WTC11 (cell line): ENCODE measurements around the gene RAB24. TPM values are rescaled to one million over a fixed set of nuclear protein-coding genes. Genes with fewer than 3 reads are reported as not detected.

Source experiments
- E2F1 ChIP-seq: sonication (generic); formaldehyde crosslinking; IDR thresholded peaks from 2 replicates; pipeline ENCODE4 v1.8.0; 2022; ENCODE audit warnings: mild to moderate bottlenecking, missing genetic modification reagents
- ELF4 ChIP-seq: sonication (generic); formaldehyde crosslinking; IDR thresholded peaks from 2 replicates; pipeline ENCODE4 v1.8.1; 2022; ENCODE audit warnings: low read depth, mild to moderate bottlenecking, moderate library complexity, missing genetic modification reagents
- EMX1 ChIP-seq: fragments of 250-450 bp; sonication (Bioruptor Pico); IDR thresholded peaks from 2 replicates; pipeline ENCODE4 v1.8.0; 2021; ENCODE audit warnings: mild to moderate bottlenecking
- ETV6 ChIP-seq: sonication (generic); formaldehyde crosslinking; IDR thresholded peaks from 2 replicates; pipeline ENCODE4 v1.8.1; 2022; ENCODE audit warnings: mild to moderate bottlenecking, missing genetic modification reagents
- FOXK1 ChIP-seq: sonication (generic); formaldehyde crosslinking; IDR thresholded peaks from 2 replicates; pipeline ENCODE4 v1.8.0; 2022; ENCODE audit warnings: mild to moderate bottlenecking, moderate library complexity, missing genetic modification reagents
- MAX ChIP-seq: sonication (generic); formaldehyde crosslinking; IDR thresholded peaks from 2 replicates; pipeline ENCODE4 v1.8.0; 2022; ENCODE audit warnings: mild to moderate bottlenecking, missing genetic modification reagents
- PRDM15 ChIP-seq: sonication (generic); formaldehyde crosslinking; IDR thresholded peaks from 2 replicates; pipeline ENCODE4 v1.8.0; 2022; ENCODE audit warnings: missing genetic modification reagents
- PRRX2 ChIP-seq: fragments of 250-450 bp; sonication (Bioruptor Pico); IDR thresholded peaks from 2 replicates; pipeline ENCODE4 v1.8.0; 2021; ENCODE audit warnings: mild to moderate bottlenecking
- SOX15 ChIP-seq: fragments of 250-450 bp; sonication (Bioruptor Pico); IDR thresholded peaks from 2 replicates; pipeline ENCODE4 v1.9.0; 2021; ENCODE audit warnings: mild to moderate bottlenecking
- TEAD4 ChIP-seq: sonication (generic); formaldehyde crosslinking; IDR thresholded peaks from 2 replicates; pipeline ENCODE4 v1.8.0; 2022; ENCODE audit warnings: mild to moderate bottlenecking, missing genetic modification reagents
- USF1 ChIP-seq: sonication (generic); formaldehyde crosslinking; IDR thresholded peaks from 2 replicates; pipeline ENCODE4 v1.8.0; 2022; ENCODE audit warnings: mild to moderate bottlenecking, missing genetic modification reagents
- ZBTB21 ChIP-seq: sonication (generic); formaldehyde crosslinking; IDR thresholded peaks from 2 replicates; pipeline ENCODE4 v1.8.1; 2023; ENCODE audit warnings: mild to moderate bottlenecking, missing genetic modification reagents, borderline replicate concordance
- ZNF121 ChIP-seq: sonication (generic); formaldehyde crosslinking; IDR thresholded peaks from 2 replicates; pipeline ENCODE4 v1.8.0; 2023; ENCODE audit warnings: missing genetic modification reagents
- ZNF138 ChIP-seq: sonication (generic); formaldehyde crosslinking; conservative IDR thresholded peaks from 2 replicates; pipeline ENCODE4 v1.8.1; 2022; ENCODE audit warnings: mild to moderate bottlenecking, moderate library complexity, missing genetic modification reagents
- total RNA-seq: library from RNA; stranded (reverse); gene quantifications from 3 replicates; pipeline ENCODE4 v1.2.3, GENCODE V29; 2021
- TF ChIP-seq, protein P1 (sequence below): fragments of 250-450 bp; sonication (Bioruptor Pico); IDR thresholded peaks from 2 replicates; pipeline ENCODE4 v1.9.0; 2021; ENCODE audit warnings: mild to moderate bottlenecking
- TF ChIP-seq, protein P2 (sequence below): sonication (generic); formaldehyde crosslinking; IDR thresholded peaks from 2 replicates; pipeline ENCODE4 v1.8.1; 2023; ENCODE audit warnings: mild to moderate bottlenecking, missing genetic modification reagents, moderate library complexity
- TF ChIP-seq, protein P3 (sequence below): sonication (generic); formaldehyde crosslinking; IDR thresholded peaks from 2 replicates; pipeline ENCODE4 v1.8.1; 2023; ENCODE audit warnings: mild to moderate bottlenecking, moderate library complexity, missing genetic modification reagents
- TF ChIP-seq, protein P4 (sequence below): fragments of 200-600 bp; IDR thresholded peaks from 2 replicates; pipeline ENCODE4 v1.8.0; 2022; ENCODE audit warnings: antibody characterized with exemption
- TF ChIP-seq, protein P5 (sequence below): sonication (generic); formaldehyde crosslinking; IDR thresholded peaks from 2 replicates; pipeline ENCODE4 v1.8.1; 2023; ENCODE audit warnings: mild to moderate bottlenecking, missing genetic modification reagents
- TF ChIP-seq, protein P6 (sequence below): sonication (generic); formaldehyde crosslinking; IDR thresholded peaks from 2 replicates; pipeline ENCODE4 v1.8.1; 2022; ENCODE audit warnings: missing genetic modification reagents, borderline replicate concordance

Gene RAB24
- total RNA-seq, 1 experiment from 2014 or later: 37.0 TPM

DNA sequence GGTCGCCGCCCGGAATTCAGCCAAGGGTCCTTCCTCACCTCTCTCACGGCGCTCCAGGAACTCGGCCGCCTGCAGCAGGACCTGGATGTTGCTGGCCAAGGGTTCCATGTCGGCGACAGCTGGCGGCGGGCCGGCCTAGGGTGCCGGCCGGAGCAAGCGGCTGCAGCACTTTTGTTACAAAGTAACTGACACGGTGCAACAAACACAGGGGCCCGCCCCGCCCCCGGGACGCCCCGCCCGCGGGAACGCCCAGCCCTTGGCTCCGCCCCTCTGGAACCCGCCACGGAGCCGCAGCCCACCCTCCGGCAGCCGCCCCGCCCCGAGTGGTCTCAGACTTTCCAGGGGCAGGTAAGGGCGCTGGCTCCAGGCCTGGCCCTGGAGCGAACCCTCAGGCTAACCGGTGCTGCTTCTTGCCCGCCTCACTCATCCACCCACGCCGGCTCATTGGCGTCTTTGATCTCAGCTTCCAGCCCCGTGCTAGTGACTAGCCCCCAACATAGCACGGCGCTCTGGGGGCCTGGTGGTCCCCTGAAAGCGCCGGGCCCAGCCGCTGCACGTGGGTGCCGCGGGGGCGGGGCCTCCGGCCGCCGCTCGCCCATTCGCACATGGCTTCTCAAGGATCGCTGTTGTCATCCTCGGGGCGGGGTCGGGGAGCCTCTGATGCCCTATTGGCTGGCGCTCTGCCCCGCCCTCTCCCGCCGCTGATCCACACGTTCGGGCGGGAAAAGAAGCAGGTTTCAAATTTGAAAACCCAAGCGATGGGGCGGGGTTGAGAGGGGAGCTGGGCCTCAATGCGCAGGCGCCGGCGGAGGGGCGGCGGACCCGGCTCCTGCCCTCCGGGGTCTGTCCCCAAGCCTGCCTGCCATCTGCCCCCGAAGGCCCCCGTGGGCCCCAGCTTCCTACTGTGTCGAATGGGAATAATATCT lies 8.5 kb upstream of the RAB24 start, which contains the start of gene MXD3 (continued):
- TF ChIP-seq EMX1 (CRISPR knock-in tag) (no peak), PRRX2 (CRISPR knock-in tag) (no peak), TEAD4 (CRISPR knock-in tag) (no peak), ZNF138 (CRISPR knock-in tag) (no peak), ELF4 (no peak), ZNF121 (no peak), ETV6 (CRISPR knock-in tag) (0 out of 2 replicates have a peak, but pooled peaks have one; percentile 59), SOX15 (CRISPR knock-in tag) (no peak), E2F1 (peak; percentile 87), ZBTB21 (CRISPR knock-in tag) (no peak), FOXK1 (CRISPR knock-in tag) (peak; percentile 96), PRDM15 (CRISPR knock-in tag) (no peak), USF1 (CRISPR knock-in tag) (peak; percentile 82), MAX (CRISPR knock-in tag) (peak; percentile 97)
- TF ChIP-seq, protein P1, sequence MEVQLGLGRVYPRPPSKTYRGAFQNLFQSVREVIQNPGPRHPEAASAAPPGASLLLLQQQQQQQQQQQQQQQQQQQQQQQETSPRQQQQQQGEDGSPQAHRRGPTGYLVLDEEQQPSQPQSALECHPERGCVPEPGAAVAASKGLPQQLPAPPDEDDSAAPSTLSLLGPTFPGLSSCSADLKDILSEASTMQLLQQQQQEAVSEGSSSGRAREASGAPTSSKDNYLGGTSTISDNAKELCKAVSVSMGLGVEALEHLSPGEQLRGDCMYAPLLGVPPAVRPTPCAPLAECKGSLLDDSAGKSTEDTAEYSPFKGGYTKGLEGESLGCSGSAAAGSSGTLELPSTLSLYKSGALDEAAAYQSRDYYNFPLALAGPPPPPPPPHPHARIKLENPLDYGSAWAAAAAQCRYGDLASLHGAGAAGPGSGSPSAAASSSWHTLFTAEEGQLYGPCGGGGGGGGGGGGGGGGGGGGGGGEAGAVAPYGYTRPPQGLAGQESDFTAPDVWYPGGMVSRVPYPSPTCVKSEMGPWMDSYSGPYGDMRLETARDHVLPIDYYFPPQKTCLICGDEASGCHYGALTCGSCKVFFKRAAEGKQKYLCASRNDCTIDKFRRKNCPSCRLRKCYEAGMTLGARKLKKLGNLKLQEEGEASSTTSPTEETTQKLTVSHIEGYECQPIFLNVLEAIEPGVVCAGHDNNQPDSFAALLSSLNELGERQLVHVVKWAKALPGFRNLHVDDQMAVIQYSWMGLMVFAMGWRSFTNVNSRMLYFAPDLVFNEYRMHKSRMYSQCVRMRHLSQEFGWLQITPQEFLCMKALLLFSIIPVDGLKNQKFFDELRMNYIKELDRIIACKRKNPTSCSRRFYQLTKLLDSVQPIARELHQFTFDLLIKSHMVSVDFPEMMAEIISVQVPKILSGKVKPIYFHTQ (CRISPR knock-in tag): no peak
- TF ChIP-seq, protein P2, sequence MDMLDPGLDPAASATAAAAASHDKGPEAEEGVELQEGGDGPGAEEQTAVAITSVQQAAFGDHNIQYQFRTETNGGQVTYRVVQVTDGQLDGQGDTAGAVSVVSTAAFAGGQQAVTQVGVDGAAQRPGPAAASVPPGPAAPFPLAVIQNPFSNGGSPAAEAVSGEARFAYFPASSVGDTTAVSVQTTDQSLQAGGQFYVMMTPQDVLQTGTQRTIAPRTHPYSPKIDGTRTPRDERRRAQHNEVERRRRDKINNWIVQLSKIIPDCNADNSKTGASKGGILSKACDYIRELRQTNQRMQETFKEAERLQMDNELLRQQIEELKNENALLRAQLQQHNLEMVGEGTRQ: peak; percentile 79
- TF ChIP-seq, protein P3, sequence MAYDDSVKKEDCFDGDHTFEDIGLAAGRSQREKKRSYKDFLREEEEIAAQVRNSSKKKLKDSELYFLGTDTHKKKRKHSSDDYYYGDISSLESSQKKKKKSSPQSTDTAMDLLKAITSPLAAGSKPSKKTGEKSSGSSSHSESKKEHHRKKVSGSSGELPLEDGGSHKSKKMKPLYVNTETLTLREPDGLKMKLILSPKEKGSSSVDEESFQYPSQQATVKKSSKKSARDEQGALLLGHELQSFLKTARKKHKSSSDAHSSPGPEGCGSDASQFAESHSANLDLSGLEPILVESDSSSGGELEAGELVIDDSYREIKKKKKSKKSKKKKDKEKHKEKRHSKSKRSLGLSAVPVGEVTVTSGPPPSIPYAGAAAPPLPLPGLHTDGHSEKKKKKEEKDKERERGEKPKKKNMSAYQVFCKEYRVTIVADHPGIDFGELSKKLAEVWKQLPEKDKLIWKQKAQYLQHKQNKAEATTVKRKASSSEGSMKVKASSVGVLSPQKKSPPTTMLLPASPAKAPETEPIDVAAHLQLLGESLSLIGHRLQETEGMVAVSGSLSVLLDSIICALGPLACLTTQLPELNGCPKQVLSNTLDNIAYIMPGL: no peak
- TF ChIP-seq, protein P4, sequence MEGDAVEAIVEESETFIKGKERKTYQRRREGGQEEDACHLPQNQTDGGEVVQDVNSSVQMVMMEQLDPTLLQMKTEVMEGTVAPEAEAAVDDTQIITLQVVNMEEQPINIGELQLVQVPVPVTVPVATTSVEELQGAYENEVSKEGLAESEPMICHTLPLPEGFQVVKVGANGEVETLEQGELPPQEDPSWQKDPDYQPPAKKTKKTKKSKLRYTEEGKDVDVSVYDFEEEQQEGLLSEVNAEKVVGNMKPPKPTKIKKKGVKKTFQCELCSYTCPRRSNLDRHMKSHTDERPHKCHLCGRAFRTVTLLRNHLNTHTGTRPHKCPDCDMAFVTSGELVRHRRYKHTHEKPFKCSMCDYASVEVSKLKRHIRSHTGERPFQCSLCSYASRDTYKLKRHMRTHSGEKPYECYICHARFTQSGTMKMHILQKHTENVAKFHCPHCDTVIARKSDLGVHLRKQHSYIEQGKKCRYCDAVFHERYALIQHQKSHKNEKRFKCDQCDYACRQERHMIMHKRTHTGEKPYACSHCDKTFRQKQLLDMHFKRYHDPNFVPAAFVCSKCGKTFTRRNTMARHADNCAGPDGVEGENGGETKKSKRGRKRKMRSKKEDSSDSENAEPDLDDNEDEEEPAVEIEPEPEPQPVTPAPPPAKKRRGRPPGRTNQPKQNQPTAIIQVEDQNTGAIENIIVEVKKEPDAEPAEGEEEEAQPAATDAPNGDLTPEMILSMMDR: no peak
- TF ChIP-seq, protein P5, sequence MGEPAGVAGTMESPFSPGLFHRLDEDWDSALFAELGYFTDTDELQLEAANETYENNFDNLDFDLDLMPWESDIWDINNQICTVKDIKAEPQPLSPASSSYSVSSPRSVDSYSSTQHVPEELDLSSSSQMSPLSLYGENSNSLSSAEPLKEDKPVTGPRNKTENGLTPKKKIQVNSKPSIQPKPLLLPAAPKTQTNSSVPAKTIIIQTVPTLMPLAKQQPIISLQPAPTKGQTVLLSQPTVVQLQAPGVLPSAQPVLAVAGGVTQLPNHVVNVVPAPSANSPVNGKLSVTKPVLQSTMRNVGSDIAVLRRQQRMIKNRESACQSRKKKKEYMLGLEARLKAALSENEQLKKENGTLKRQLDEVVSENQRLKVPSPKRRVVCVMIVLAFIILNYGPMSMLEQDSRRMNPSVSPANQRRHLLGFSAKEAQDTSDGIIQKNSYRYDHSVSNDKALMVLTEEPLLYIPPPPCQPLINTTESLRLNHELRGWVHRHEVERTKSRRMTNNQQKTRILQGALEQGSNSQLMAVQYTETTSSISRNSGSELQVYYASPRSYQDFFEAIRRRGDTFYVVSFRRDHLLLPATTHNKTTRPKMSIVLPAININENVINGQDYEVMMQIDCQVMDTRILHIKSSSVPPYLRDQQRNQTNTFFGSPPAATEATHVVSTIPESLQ (CRISPR knock-in tag): no peak
- TF ChIP-seq, protein P6, sequence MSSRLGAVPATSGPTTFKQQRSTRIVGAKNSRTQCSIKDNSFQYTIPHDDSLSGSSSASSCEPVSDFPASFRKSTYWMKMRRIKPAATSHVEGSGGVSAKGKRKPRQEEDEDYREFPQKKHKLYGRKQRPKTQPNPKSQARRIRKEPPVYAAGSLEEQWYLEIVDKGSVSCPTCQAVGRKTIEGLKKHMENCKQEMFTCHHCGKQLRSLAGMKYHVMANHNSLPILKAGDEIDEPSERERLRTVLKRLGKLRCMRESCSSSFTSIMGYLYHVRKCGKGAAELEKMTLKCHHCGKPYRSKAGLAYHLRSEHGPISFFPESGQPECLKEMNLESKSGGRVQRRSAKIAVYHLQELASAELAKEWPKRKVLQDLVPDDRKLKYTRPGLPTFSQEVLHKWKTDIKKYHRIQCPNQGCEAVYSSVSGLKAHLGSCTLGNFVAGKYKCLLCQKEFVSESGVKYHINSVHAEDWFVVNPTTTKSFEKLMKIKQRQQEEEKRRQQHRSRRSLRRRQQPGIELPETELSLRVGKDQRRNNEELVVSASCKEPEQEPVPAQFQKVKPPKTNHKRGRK (CRISPR knock-in tag): no peak
